Measurements from ENCODE around the gene TFPT.

Gene TFPT

GRCh38 chr19:54115109-54116063 is at the start of gene TFPT, which contains the start of gene PRPF31:
Gene TFPT, minus strand, starts transcription at chr19:54115657. Its CDS starts 388 bp downstream, at chr19:54115269.
Gene PRPF31, plus strand, starts transcription at chr19:54115754. Its CDS starts 2,525 bp downstream, at chr19:54118279.
- Histone ChIP-seq H3K4me1 (ENCODE audit: control insufficient read depth in 1 of 2, insufficient read depth in 2 of 2, low read length in 2 of 2) (peaks cover 8 to 19% of the 10 kb centered on the region in 2 donors), H3K9me3 (ENCODE audit: control insufficient read depth in 1 of 2, low read length in 2 of 2) (no peaks in the 10 kb centered on the region), H3K4me3 (ENCODE audit: low read depth in 1 of 2, low read length in 2 of 2) (peak within 1 kb of the TSS; percentile 84 to 95), H3K36me3 (ENCODE audit: control insufficient read depth in 1 of 2, insufficient read depth in 2 of 2, low read length in 2 of 2) (peaks cover 3 to 30% of the 10 kb centered on the region in 2 donors), H3K27ac (ENCODE audit: low read depth, low read length) (peak within 1 kb of the TSS; percentile 91), H3K9ac (ENCODE audit: low read depth in 1 of 2, low read length in 2 of 2) (peak within 1 kb of the TSS; percentile 64 to 71), H3K27me3 (ENCODE audit: control insufficient read depth in 1 of 2, insufficient read depth in 2 of 2, low read length in 2 of 2) (no peaks in the 10 kb centered on the region)

GRCh38 chr19:54165222-54165621 is 49.8 kb upstream of the TFPT start:
- H3K27me3 ChIP-seq (ENCODE audit: control insufficient read depth in 1 of 2, insufficient read depth in 2 of 2, low read length in 2 of 2) = no peaks in the 10 kb centered on the region
- H3K36me3 ChIP-seq (ENCODE audit: control insufficient read depth in 1 of 2, insufficient read depth in 2 of 2, low read length in 2 of 2) = no peaks in the 10 kb centered on the region
- H3K9me3 ChIP-seq (ENCODE audit: control insufficient read depth in 1 of 2, low read length in 2 of 2) = no peaks in the 10 kb centered on the region
- no peak overlapping the region for H3K27ac ChIP-seq (ENCODE audit: low read depth, low read length)
- H3K4me1 ChIP-seq (ENCODE audit: control insufficient read depth in 1 of 2, insufficient read depth in 2 of 2, low read length in 2 of 2) = peaks cover 28 to 40% of the 10 kb centered on the region in 2 donors
- H3K4me3 ChIP-seq (ENCODE audit: low read depth in 1 of 2, low read length in 2 of 2) = no peak overlapping the region
- peak overlapping the region in 1 of 2 donors; percentile 43 for H3K9ac ChIP-seq (ENCODE audit: low read depth in 1 of 2, low read length in 2 of 2)

- Histone ChIP-seq H3K27me3 (ENCODE audit: control insufficient read depth in 1 of 2, insufficient read depth in 2 of 2, low read length in 2 of 2) (no peaks in the 10 kb centered on the region), H3K4me3 (ENCODE audit: low read depth in 1 of 2, low read length in 2 of 2) (peak overlapping the region; percentile 5 to 50), H3K9me3 (ENCODE audit: control insufficient read depth in 1 of 2, low read length in 2 of 2) (no peaks in the 10 kb centered on the region), H3K36me3 (ENCODE audit: control insufficient read depth in 1 of 2, insufficient read depth in 2 of 2, low read length in 2 of 2) (no peaks in the 10 kb centered on the region), H3K4me1 (ENCODE audit: control insufficient read depth in 1 of 2, insufficient read depth in 2 of 2, low read length in 2 of 2) (peaks cover 30 to 42% of the 10 kb centered on the region in 2 donors), H3K27ac (ENCODE audit: low read depth, low read length) (no peak overlapping the region), H3K9ac (ENCODE audit: low read depth in 1 of 2, low read length in 2 of 2) (no peak overlapping the region)
These were observed 49.1 kb upstream of the TFPT start for GRCh38 chr19:54164369-54165068.

- Histone ChIP-seq H3K27me3 (ENCODE audit: control insufficient read depth in 1 of 2, insufficient read depth in 2 of 2, low read length in 2 of 2) (no peaks in the 10 kb centered on the region), H3K36me3 (ENCODE audit: control insufficient read depth in 1 of 2, insufficient read depth in 2 of 2, low read length in 2 of 2) (peaks cover 3 to 4% of the 10 kb centered on the region in 2 donors), H3K4me1 (ENCODE audit: control insufficient read depth in 1 of 2, insufficient read depth in 2 of 2, low read length in 2 of 2) (peaks cover 36 to 53% of the 10 kb centered on the region in 2 donors), H3K9me3 (ENCODE audit: control insufficient read depth in 1 of 2, low read length in 2 of 2) (no peaks in the 10 kb centered on the region), H3K4me3 (ENCODE audit: low read depth in 1 of 2, low read length in 2 of 2) (peak overlapping the region; percentile 63), H3K9ac (ENCODE audit: low read depth in 1 of 2, low read length in 2 of 2) (peak overlapping the region; percentile 51 to 61), H3K27ac (ENCODE audit: low read depth, low read length) (peak overlapping the region; percentile 13)
These were observed 47.4 kb upstream of the TFPT start for GRCh38 chr19:54162884-54163283.

- Histone ChIP-seq H3K27ac (ENCODE audit: low read depth, low read length) (peak overlapping the region; percentile 64), H3K4me3 (ENCODE audit: low read depth in 1 of 2, low read length in 2 of 2) (peak overlapping the region; percentile 63), H3K9ac (ENCODE audit: low read depth in 1 of 2, low read length in 2 of 2) (peak overlapping the region; percentile 51 to 61), H3K4me1 (ENCODE audit: control insufficient read depth in 1 of 2, insufficient read depth in 2 of 2, low read length in 2 of 2) (peaks cover 36 to 53% of the 10 kb centered on the region in 2 donors), H3K9me3 (ENCODE audit: control insufficient read depth in 1 of 2, low read length in 2 of 2) (no peaks in the 10 kb centered on the region), H3K27me3 (ENCODE audit: control insufficient read depth in 1 of 2, insufficient read depth in 2 of 2, low read length in 2 of 2) (no peaks in the 10 kb centered on the region), H3K36me3 (ENCODE audit: control insufficient read depth in 1 of 2, insufficient read depth in 2 of 2, low read length in 2 of 2) (peaks cover 5 to 9% of the 10 kb centered on the region in 2 donors)
These were observed 46.9 kb upstream of the TFPT start for GRCh38 chr19:54162241-54162805.

- H3K27me3 ChIP-seq (ENCODE audit: control insufficient read depth in 1 of 2, insufficient read depth in 2 of 2, low read length in 2 of 2) = no peaks in the 10 kb centered on the region
- no peak overlapping the region for H3K27ac ChIP-seq (ENCODE audit: low read depth, low read length)
- peaks cover 35 to 52% of the 10 kb centered on the region in 2 donors for H3K4me1 ChIP-seq (ENCODE audit: control insufficient read depth in 1 of 2, insufficient read depth in 2 of 2, low read length in 2 of 2)
- peaks cover 12 to 24% of the 10 kb centered on the region in 2 donors for H3K36me3 ChIP-seq (ENCODE audit: control insufficient read depth in 1 of 2, insufficient read depth in 2 of 2, low read length in 2 of 2)
- peak overlapping the region; percentile 68 to 79 for H3K4me3 ChIP-seq (ENCODE audit: low read depth in 1 of 2, low read length in 2 of 2)
- H3K9ac ChIP-seq (ENCODE audit: low read depth in 1 of 2, low read length in 2 of 2) = peak overlapping the region; percentile 57 to 85
- no peaks in the 10 kb centered on the region for H3K9me3 ChIP-seq (ENCODE audit: control insufficient read depth in 1 of 2, low read length in 2 of 2)
These were observed 45.4 kb upstream of the TFPT start for GRCh38 chr19:54160854-54161253.

GRCh38 chr19:54160182-54160811 is 44.8 kb upstream of the TFPT start:
- no peaks in the 10 kb centered on the region for H3K9me3 ChIP-seq (ENCODE audit: control insufficient read depth in 1 of 2, low read length in 2 of 2)
- H3K4me1 ChIP-seq (ENCODE audit: control insufficient read depth in 1 of 2, insufficient read depth in 2 of 2, low read length in 2 of 2) = peaks cover 30 to 47% of the 10 kb centered on the region in 2 donors
- peaks cover 16 to 29% of the 10 kb centered on the region in 2 donors for H3K36me3 ChIP-seq (ENCODE audit: control insufficient read depth in 1 of 2, insufficient read depth in 2 of 2, low read length in 2 of 2)
- H3K4me3 ChIP-seq (ENCODE audit: low read depth in 1 of 2, low read length in 2 of 2) = peak overlapping the region; percentile 68 to 79
- peak overlapping the region; percentile 57 to 85 for H3K9ac ChIP-seq (ENCODE audit: low read depth in 1 of 2, low read length in 2 of 2)
- peak overlapping the region; percentile 61 for H3K27ac ChIP-seq (ENCODE audit: low read depth, low read length)
- no peaks in the 10 kb centered on the region for H3K27me3 ChIP-seq (ENCODE audit: control insufficient read depth in 1 of 2, insufficient read depth in 2 of 2, low read length in 2 of 2)

GRCh38 chr19:54159352-54160181 is 44.1 kb upstream of the TFPT start, which contains the start of gene LENG1:
Gene LENG1, minus strand, starts transcription at chr19:54159721. Its CDS starts 26 bp downstream, at chr19:54159695.
- H3K4me3 ChIP-seq (ENCODE audit: low read depth in 1 of 2, low read length in 2 of 2) = peak within 1 kb of the TSS; percentile 85 to 96
- peaks cover 22 to 37% of the 10 kb centered on the region in 2 donors for H3K36me3 ChIP-seq (ENCODE audit: control insufficient read depth in 1 of 2, insufficient read depth in 2 of 2, low read length in 2 of 2)
- H3K9ac ChIP-seq (ENCODE audit: low read depth in 1 of 2, low read length in 2 of 2) = peak within 1 kb of the TSS; percentile 71 to 92
- peak within 1 kb of the TSS; percentile 96 for H3K27ac ChIP-seq (ENCODE audit: low read depth, low read length)
- peaks cover 34 to 41% of the 10 kb centered on the region in 2 donors for H3K4me1 ChIP-seq (ENCODE audit: control insufficient read depth in 1 of 2, insufficient read depth in 2 of 2, low read length in 2 of 2)
- no peaks in the 10 kb centered on the region for H3K9me3 ChIP-seq (ENCODE audit: control insufficient read depth in 1 of 2, low read length in 2 of 2)
- no peaks in the 10 kb centered on the region for H3K27me3 ChIP-seq (ENCODE audit: control insufficient read depth in 1 of 2, insufficient read depth in 2 of 2, low read length in 2 of 2)

Data from duodenal mucosa (tissue), 2 donors.